Hematopoietic multipotent progenitor cell (in vitro differentiated cells): Measurements from ENCODE around the gene PPDPF. TPM values are rescaled to one million over a fixed set of nuclear protein-coding genes. Genes with fewer than 3 reads are reported as not detected.

Source experiments
- DNase-seq, 3 donors: peaks; one replicate each; pipeline ENCODE4 v3.0.0-alpha.2; 2011 to 2015; ENCODE audit warnings: low read depth in 2 of 3, low spot score in 2 of 3
- total RNA-seq: library from RNA; depleted of rRNA; stranded (reverse); fragments of >200 nt; gene quantifications from one replicate; pipeline ENCODE4 v1.2.3, GENCODE V29; 2012

The PPDPF gene
- total RNA-seq, 1 donor: 87.3 TPM

- DNase-seq: peak; percentile 44 to 67 (median 65)
Observed at GRCh38 chr20:63519668-63520503, 679 bp upstream of the PPDPF start.

DNA sequence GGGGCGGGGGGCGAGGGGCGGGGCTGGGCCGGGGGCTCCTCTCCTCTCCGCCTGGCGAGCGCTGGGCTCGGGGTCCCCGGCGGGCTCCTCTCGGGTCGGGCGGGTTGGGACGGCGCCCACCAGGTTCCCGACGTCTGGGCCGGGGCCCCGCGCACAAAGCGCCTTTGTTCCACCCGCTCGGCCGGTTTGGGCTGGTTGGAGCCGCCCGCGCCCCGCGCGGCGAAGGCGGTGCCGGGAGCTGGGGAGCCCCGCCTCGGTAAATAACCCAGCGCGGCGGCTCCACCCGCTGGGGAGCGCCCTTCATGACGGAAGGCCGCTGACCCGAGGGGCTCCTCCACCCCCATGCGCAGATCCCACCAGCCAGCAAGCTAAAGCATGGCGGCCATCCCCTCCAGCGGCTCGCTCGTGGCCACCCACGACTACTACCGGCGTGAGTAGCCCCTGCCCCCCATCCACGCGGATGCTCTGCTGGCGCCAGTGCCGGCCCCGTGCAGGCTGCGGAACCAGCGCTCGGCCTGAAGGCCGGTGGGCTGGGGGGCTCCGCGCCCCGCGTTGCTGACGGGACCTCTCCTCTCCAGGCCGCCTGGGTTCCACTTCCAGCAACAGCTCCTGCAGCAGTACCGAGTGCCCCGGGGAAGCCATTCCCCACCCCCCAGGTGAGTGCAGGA is 503 bp downstream of the PPDPF start:
- DNase-seq: peak in 2 of 3 donors; percentile 66 to 68

GRCh38 chr20:63521602-63522001 is 1.0 kb downstream of the PPDPF start:
- DNase-seq: no peak

- no peak for DNase-seq
Observed at GRCh38 chr20:63522091-63522868, 1.7 kb downstream of the PPDPF start.

- no peak for DNase-seq
Observed at GRCh38 chr20:63522981-63523611, 2.5 kb downstream of the PPDPF start.

DNA sequence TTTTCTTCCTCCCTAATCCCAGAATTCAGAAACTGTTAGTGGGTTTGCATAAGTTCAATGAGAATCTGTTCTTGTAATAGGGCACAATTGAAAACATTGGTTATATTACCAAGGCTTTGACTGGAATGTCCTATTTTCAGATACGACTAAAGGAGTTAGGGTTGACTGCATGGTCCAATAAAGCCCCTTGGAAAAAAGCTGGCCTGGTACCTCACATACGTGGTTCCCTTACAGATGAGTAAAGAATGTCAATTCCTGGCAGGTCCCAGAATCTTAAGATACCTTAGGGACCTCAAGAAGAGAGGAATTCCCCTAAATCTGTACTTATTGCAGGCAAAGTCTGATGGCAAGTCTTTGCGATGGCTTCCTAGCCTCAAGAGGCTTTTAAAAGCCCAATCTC is 4.6 kb downstream of the PPDPF start:
- DNase-seq: no peak

DNA sequence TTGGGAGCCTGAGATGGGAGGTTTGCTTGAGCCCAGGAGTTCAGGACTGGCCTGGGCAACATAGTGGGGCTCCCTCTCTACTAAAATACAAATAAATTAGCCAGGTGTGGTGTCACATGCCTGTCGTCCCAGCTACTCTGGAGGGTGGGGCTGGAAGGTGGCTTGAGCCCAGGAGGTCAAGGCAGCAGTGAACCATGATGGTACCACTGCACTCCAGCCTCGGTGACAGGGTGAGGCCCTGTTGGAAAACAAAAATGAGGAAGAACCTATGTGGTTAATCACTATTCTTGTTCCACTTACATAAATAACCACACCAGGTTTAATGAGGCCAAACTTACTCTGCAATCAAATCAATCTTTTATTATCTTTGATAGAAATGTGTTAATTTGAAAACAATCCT is 5.4 kb downstream of the PPDPF start:
- DNase-seq: peak in 1 of 3 donors; percentile 48

- DNase-seq: no peak
Observed at GRCh38 chr20:63527184-63527583, 6.6 kb downstream of the PPDPF start.

- DNase-seq: no peak
Observed at GRCh38 chr20:63529180-63529860, 8.8 kb downstream of the PPDPF start.

DNA sequence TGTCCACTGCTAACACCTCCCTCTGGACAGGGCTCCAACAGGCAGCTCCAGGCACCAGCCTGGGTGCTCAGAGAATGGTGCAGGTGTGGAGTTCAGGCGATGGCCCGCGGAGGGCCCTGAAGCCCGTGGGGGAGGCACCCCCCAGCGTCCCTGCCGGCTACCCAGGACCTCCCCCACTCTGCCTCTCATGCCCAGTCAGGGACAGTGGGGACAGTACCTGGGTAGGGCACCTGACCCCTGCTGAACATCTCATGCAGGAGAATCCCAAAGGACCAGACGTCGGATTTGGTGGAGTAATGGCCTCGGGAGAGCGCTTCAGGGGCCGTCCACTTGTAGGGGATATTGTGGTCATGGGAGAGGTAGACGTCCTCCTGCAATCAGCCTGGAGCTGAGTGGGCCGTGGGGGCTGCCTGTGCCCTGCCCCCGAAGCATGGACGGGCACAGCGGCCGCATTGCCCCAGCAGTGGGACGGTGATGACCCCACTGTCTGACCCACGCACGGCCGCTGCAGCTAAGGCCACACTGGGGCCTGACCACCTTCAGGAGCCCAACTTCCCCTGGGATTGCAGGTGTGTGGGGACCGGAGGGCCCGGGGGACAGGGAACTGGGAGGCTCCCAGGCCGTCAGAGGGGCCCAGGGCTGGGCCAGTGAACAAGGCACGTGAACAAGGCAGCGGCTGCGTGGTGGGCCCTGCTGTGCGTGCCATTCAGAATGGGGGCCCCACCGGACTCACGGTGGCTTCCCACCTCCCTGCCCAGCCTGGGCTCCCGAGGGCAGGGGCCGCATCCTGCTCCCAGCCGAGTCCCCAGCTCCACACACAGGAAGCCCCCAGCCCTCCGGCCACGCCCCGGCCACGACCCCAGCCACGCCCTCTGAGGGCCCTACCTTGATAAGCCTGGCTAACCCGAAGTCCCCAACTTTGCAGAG is 9.6 kb downstream of the PPDPF start:
- no peak for DNase-seq

GRCh38 chr20:63530788-63531160 is 10.2 kb downstream of the PPDPF start:
- DNase-seq: no peak

GRCh38 chr20:63531686-63532448 is 11.3 kb downstream of the PPDPF start:
- DNase-seq: no peak

DNA sequence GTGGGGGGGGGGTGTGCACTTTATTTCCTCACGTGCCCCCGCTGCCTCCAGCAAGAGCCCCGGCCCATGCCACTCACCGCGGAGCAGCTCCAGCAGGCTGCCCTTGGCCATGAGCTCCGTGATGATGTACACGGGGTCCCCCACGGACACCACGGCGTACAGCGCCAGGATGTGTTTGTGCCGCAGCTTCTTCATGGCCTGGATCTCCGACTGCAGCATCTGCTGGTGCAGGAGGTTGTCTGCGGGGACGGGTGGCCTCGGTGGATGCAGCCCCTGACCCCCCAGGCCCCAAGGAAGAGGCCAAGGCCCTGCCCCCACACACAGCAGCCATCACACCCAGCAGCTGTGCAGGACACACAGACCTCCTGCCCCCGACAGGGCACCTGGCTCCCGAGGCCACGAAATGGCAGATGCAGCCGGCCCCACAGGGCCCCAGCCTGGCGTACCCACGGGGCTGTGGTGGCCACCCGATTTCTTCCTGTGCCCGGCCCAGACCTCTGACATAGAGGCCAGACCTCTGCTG is 11.9 kb downstream of the PPDPF start:
- no peak for DNase-seq

- no peak for DNase-seq
Observed at GRCh38 chr20:63533388-63533787, 12.8 kb downstream of the PPDPF start.

GRCh38 chr20:63533871-63534393 is 13.4 kb downstream of the PPDPF start:
- no peak for DNase-seq

DNA sequence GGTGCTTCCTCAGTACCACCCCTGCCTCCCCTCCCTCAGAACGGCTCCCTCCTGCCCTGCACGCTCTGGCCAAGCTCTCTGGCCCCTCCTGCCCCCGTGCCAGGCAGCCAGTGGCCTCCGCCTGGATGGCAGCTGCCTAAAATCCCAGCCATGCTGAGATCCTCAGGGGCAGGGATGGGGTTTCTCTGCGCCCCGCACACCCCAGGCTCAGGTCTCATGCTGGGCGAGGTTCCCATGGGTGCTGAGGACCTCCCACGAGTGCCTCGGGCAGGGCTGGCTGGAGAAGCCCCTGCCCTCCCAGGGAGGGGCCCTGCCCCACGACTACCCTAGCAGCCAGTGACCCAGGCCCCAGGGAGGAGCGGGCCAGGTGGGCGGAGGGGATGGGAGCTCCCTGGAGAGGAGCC is 13.9 kb downstream of the PPDPF start:
- DNase-seq: no peak

- DNase-seq: no peak
Observed at GRCh38 chr20:63534831-63535651, 14.5 kb downstream of the PPDPF start.
